Transverse colon (tissue), 4 donors: ENCODE results near the gene WWP2.

Experiments
- POLR2A ChIP-seq: fragments of 450-650 bp; IDR thresholded peaks from one replicate; pipeline ENCODE4 v1.6.1; 2016; ENCODE audit warnings: antibody characterized with exemption, mild to moderate bottlenecking, moderate library complexity
- POLR2AphosphoS5 ChIP-seq, 3 donors: sonication (generic); formaldehyde crosslinking; IDR thresholded peaks; one replicate each; pipeline ENCODE4 v1.6.1; 2016; ENCODE audit warnings: antibody characterized with exemption in 3 of 3
- TF ChIP-seq, protein P1 (sequence below), 5 experiments: fragments of 200-600 bp in 3 of 5; fragments of 450-650 bp in 2 of 5; sonication (generic) in 3 of 5; IDR thresholded peaks; 1 replicate in 2 of 5; 2 replicates in 3 of 5; pipeline ENCODE4 v1.5.1; 2016 to 2017; ENCODE audit warnings: antibody characterized with exemption in 5 of 5, inconsistent platforms in 3 of 5, mild to moderate bottlenecking in 2 of 5, moderate library complexity in 1 of 5

DNA sequence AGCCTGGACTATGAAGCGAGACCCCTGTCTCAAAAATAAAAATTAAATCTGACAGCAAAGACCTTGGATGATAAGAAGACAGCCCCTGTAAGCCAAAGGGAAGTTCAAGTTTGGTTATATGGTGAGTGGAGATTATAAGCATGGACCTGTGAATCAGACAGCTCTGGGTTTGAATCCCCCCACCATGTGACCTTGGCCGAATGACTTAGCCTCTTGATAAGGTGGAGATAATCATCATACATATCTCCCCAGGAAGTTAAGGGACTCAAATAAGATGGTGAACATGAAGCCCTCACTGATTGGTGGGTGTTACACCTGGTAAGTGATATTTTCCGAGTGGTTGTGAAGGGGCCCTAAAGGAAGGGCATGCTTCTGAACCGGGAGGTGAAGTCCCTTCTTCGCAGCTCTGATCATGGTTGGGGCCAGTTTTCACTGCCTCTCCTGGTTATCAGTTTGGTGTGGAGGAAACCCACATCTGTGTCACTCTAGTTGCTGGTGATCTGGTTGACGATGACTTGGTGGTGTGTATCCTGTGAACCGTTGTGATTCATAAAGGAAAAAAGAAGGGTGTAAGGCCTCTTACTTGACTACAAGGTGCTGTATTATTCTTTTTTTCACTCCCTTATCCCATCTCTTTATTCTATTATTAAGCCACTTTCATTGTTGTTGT, 127.3 kb downstream of the WWP2 start:
- TF ChIP-seq POLR2A = no peak
- TF ChIP-seq, protein P1, sequence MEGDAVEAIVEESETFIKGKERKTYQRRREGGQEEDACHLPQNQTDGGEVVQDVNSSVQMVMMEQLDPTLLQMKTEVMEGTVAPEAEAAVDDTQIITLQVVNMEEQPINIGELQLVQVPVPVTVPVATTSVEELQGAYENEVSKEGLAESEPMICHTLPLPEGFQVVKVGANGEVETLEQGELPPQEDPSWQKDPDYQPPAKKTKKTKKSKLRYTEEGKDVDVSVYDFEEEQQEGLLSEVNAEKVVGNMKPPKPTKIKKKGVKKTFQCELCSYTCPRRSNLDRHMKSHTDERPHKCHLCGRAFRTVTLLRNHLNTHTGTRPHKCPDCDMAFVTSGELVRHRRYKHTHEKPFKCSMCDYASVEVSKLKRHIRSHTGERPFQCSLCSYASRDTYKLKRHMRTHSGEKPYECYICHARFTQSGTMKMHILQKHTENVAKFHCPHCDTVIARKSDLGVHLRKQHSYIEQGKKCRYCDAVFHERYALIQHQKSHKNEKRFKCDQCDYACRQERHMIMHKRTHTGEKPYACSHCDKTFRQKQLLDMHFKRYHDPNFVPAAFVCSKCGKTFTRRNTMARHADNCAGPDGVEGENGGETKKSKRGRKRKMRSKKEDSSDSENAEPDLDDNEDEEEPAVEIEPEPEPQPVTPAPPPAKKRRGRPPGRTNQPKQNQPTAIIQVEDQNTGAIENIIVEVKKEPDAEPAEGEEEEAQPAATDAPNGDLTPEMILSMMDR (IDR thresholded peaks at IDR 0.05) = no peak
- no peak for TF ChIP-seq POLR2AphosphoS5 (IDR thresholded peaks at IDR 0.05)
